Measurements from ENCODE around the gene AKR1D1.

The AKR1D1 gene

GRCh38 chr7:138115047-138115446 lies 38.8 kb downstream of the AKR1D1 start:
- Histone ChIP-seq H3K27ac (replicated peaks; ENCODE audit: low read length) (no peak overlapping the region), H3K79me1 (ENCODE audit: low read depth, low read length) (no peaks in the 10 kb centered on the region), H2BK120ac (ENCODE audit: low read depth, low read length) (no peak overlapping the region), H2AFZ (ENCODE audit: low read length) (no peak overlapping the region), H3K9ac (ENCODE audit: low read depth, low read length, poor library complexity) (no peak overlapping the region), H3K36me3 (replicated peaks in 1 of 2; ENCODE audit: control insufficient read depth in 2 of 2, insufficient read depth in 2 of 2, low read length in 2 of 2) (no peaks in the 10 kb centered on the region), H2AK5ac (ENCODE audit: low read depth, low read length) (no peak overlapping the region), H3K18ac (ENCODE audit: low read length) (no peak overlapping the region), H3K4me3 (ENCODE audit: low read length in 2 of 2) (no peak overlapping the region), H2BK5ac (ENCODE audit: low read length) (no peak overlapping the region), H3K14ac (ENCODE audit: low read length) (no peak overlapping the region), H2BK15ac (ENCODE audit: low read length) (no peak overlapping the region), H3K9me3 (replicated peaks in 1 of 2; ENCODE audit: control insufficient read depth in 2 of 2, insufficient read depth in 1 of 2, low read depth in 1 of 2, low read length in 2 of 2) (no peaks in the 10 kb centered on the region), H2BK12ac (ENCODE audit: low read length) (no peak overlapping the region), H3K4me2 (ENCODE audit: insufficient read depth, low read length, poor library complexity, severe bottlenecking) (no peak overlapping the region), H4K8ac (ENCODE audit: low read depth, low read length) (no peak overlapping the region), H3K4me1 (ENCODE audit: control insufficient read depth in 2 of 2, insufficient read depth in 1 of 2, low read depth in 1 of 2, low read length in 2 of 2) (peaks cover 1 to 2% of the 10 kb centered on the region in 2 donors), H3K23ac (ENCODE audit: low read depth, low read length, poor library complexity) (no peak overlapping the region), H4K91ac (ENCODE audit: low read depth, low read length, poor library complexity) (no peak overlapping the region), H3K4ac (ENCODE audit: low read length) (no peak overlapping the region), H3K27me3 (ENCODE audit: control insufficient read depth in 3 of 3, insufficient read depth in 3 of 3, low read depth in 1 of 3, low read length in 3 of 3) (no peaks in the 10 kb centered on the region)
- no CpG with 5 or more reads among the region's 3 CpGs for WGBS, 2 donors (ENCODE audit: extremely low coverage in 2 of 2, insufficient read length in 2 of 2, insufficient replicate concordance in 1 of 2)
- DNase-seq (ENCODE audit: low spot score): no peak

DNA sequence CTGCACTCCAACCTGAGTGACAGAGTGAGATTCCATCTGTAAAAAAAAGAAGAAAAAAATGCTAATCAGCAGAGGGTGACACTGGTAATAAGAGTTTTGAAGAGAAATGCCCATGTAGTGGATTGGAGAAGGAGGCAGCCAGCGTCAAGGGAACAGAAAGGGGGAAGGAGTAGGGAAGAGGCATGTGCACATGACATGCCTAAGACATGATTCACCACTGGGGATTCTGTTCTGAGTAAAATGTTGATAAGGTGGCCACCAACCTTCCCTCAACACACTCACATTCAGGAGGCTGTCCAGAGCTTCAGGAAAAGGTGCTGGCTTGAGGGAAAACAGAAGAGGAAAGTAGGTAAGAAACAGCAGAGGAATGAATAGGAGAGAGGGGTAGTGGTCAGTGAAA lies 39.9 kb downstream of the AKR1D1 start:
- Histone ChIP-seq H3K27ac (replicated peaks; ENCODE audit: low read length) (no peak overlapping the region), H3K4me1 (ENCODE audit: control insufficient read depth in 2 of 2, insufficient read depth in 1 of 2, low read depth in 1 of 2, low read length in 2 of 2) (peaks cover 1 to 2% of the 10 kb centered on the region in 2 donors)
- no peak for DNase-seq (ENCODE audit: low spot score)

DNA sequence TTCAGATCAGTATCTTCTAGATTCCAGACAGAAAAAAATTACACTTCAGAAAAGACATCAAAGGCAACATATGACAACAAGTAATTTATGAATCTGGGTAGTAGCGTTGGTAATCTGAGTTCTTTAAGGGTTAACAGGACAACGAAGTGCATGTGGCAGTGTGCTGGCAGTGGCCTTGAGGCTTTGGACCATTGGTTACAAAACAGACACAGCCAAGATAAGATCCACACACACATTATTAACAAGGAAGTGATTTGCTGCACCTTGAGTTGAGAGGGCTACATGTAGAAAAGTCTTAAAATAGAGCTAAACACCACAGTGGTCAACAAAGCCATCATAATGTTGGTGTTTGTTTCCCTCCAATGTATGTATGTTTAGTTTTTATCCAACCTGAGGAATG lies 40.6 kb downstream of the AKR1D1 start:
- Histone ChIP-seq H3K4ac (ENCODE audit: low read length) (no peak overlapping the region), H2AFZ (ENCODE audit: low read length) (no peak overlapping the region), H3K4me1 (ENCODE audit: control insufficient read depth in 2 of 2, insufficient read depth in 1 of 2, low read depth in 1 of 2, low read length in 2 of 2) (no peaks in the 10 kb centered on the region), H2BK12ac (ENCODE audit: low read length) (no peak overlapping the region), H3K27me3 (ENCODE audit: control insufficient read depth in 3 of 3, insufficient read depth in 3 of 3, low read depth in 1 of 3, low read length in 3 of 3) (no peaks in the 10 kb centered on the region), H2AK5ac (ENCODE audit: low read depth, low read length) (no peak overlapping the region), H2BK15ac (ENCODE audit: low read length) (no peak overlapping the region), H3K4me2 (ENCODE audit: insufficient read depth, low read length, poor library complexity, severe bottlenecking) (no peak overlapping the region), H3K4me3 (ENCODE audit: low read length in 2 of 2) (no peak overlapping the region), H2BK5ac (ENCODE audit: low read length) (no peak overlapping the region), H3K27ac (replicated peaks; ENCODE audit: low read length) (no peak overlapping the region), H3K9me3 (replicated peaks in 1 of 2; ENCODE audit: control insufficient read depth in 2 of 2, insufficient read depth in 1 of 2, low read depth in 1 of 2, low read length in 2 of 2) (peaks cover 0 to 2% of the 10 kb centered on the region in 2 donors), H2BK120ac (ENCODE audit: low read depth, low read length) (no peak overlapping the region), H3K18ac (ENCODE audit: low read length) (no peak overlapping the region), H3K9ac (ENCODE audit: low read depth, low read length, poor library complexity) (no peak overlapping the region), H3K14ac (ENCODE audit: low read length) (no peak overlapping the region), H3K23ac (ENCODE audit: low read depth, low read length, poor library complexity) (no peak overlapping the region), H4K8ac (ENCODE audit: low read depth, low read length) (no peak overlapping the region), H4K91ac (ENCODE audit: low read depth, low read length, poor library complexity) (no peak overlapping the region), H3K36me3 (replicated peaks in 1 of 2; ENCODE audit: control insufficient read depth in 2 of 2, insufficient read depth in 2 of 2, low read length in 2 of 2) (no peaks in the 10 kb centered on the region), H3K79me1 (ENCODE audit: low read depth, low read length) (no peaks in the 10 kb centered on the region)
- DNase-seq (ENCODE audit: low spot score): no peak
- WGBS, 2 donors (ENCODE audit: extremely low coverage in 2 of 2, insufficient read length in 2 of 2, insufficient replicate concordance in 1 of 2): no CpG with 5 or more reads among the region's 2 CpGs

More for the DNA sequence above, 39.9 kb downstream of the AKR1D1 start:
- no peaks in the 10 kb centered on the region for H3K36me3 ChIP-seq (replicated peaks in 1 of 2; ENCODE audit: control insufficient read depth in 2 of 2, insufficient read depth in 2 of 2, low read length in 2 of 2)
- H2BK5ac ChIP-seq (ENCODE audit: low read length): no peak overlapping the region
- no peaks in the 10 kb centered on the region for H3K9me3 ChIP-seq (replicated peaks in 1 of 2; ENCODE audit: control insufficient read depth in 2 of 2, insufficient read depth in 1 of 2, low read depth in 1 of 2, low read length in 2 of 2)
- no peak overlapping the region for H3K9ac ChIP-seq (ENCODE audit: low read depth, low read length, poor library complexity)
- H3K4me3 ChIP-seq (ENCODE audit: low read length in 2 of 2): no peak overlapping the region
- no peak overlapping the region for H3K4me2 ChIP-seq (ENCODE audit: insufficient read depth, low read length, poor library complexity, severe bottlenecking)
- no peak overlapping the region for H4K91ac ChIP-seq (ENCODE audit: low read depth, low read length, poor library complexity)
- peak overlapping the region; percentile 49 for H2AFZ ChIP-seq (ENCODE audit: low read length)
- no peak overlapping the region for H2BK12ac ChIP-seq (ENCODE audit: low read length)
- no peaks in the 10 kb centered on the region for H3K27me3 ChIP-seq (ENCODE audit: control insufficient read depth in 3 of 3, insufficient read depth in 3 of 3, low read depth in 1 of 3, low read length in 3 of 3)
- H3K79me1 ChIP-seq (ENCODE audit: low read depth, low read length): no peaks in the 10 kb centered on the region
- no peak overlapping the region for H3K4ac ChIP-seq (ENCODE audit: low read length)
- H3K14ac ChIP-seq (ENCODE audit: low read length): no peak overlapping the region
- H3K18ac ChIP-seq (ENCODE audit: low read length): no peak overlapping the region
- no peak overlapping the region for H2AK5ac ChIP-seq (ENCODE audit: low read depth, low read length)
- H2BK15ac ChIP-seq (ENCODE audit: low read length): no peak overlapping the region
- no peak overlapping the region for H2BK120ac ChIP-seq (ENCODE audit: low read depth, low read length)
- H3K23ac ChIP-seq (ENCODE audit: low read depth, low read length, poor library complexity): no peak overlapping the region
- no CpG with 5 or more reads among the region's 1 CpG for WGBS, 2 donors (ENCODE audit: extremely low coverage in 2 of 2, insufficient read length in 2 of 2, insufficient replicate concordance in 1 of 2)
- H4K8ac ChIP-seq (ENCODE audit: low read depth, low read length): no peak overlapping the region

GRCh38 chr7:138120140-138120827 lies 44.0 kb downstream of the AKR1D1 start:
- Histone ChIP-seq H2AFZ (ENCODE audit: low read length) (no peak overlapping the region), H3K79me1 (ENCODE audit: low read depth, low read length) (peaks cover 2% of the 10 kb centered on the region), H2BK15ac (ENCODE audit: low read length) (no peak overlapping the region), H3K4ac (ENCODE audit: low read length) (no peak overlapping the region), H3K4me1 (ENCODE audit: control insufficient read depth in 2 of 2, insufficient read depth in 1 of 2, low read depth in 1 of 2, low read length in 2 of 2) (no peaks in the 10 kb centered on the region), H3K18ac (ENCODE audit: low read length) (peak overlapping the region; percentile 23), H3K4me2 (ENCODE audit: insufficient read depth, low read length, poor library complexity, severe bottlenecking) (no peak overlapping the region), H2AK5ac (ENCODE audit: low read depth, low read length) (no peak overlapping the region), H2BK12ac (ENCODE audit: low read length) (no peak overlapping the region), H3K4me3 (ENCODE audit: low read length in 2 of 2) (no peak overlapping the region), H3K23ac (ENCODE audit: low read depth, low read length, poor library complexity) (no peak overlapping the region), H4K91ac (ENCODE audit: low read depth, low read length, poor library complexity) (no peak overlapping the region), H3K36me3 (replicated peaks in 1 of 2; ENCODE audit: control insufficient read depth in 2 of 2, insufficient read depth in 2 of 2, low read length in 2 of 2) (no peaks in the 10 kb centered on the region), H2BK120ac (ENCODE audit: low read depth, low read length) (no peak overlapping the region), H3K9ac (ENCODE audit: low read depth, low read length, poor library complexity) (no peak overlapping the region), H3K27ac (replicated peaks; ENCODE audit: low read length) (no peak overlapping the region), H4K8ac (ENCODE audit: low read depth, low read length) (no peak overlapping the region), H3K14ac (ENCODE audit: low read length) (no peak overlapping the region), H3K9me3 (replicated peaks in 1 of 2; ENCODE audit: control insufficient read depth in 2 of 2, insufficient read depth in 1 of 2, low read depth in 1 of 2, low read length in 2 of 2) (peaks cover 0 to 8% of the 10 kb centered on the region in 2 donors), H2BK5ac (ENCODE audit: low read length) (no peak overlapping the region), H3K27me3 (ENCODE audit: control insufficient read depth in 3 of 3, insufficient read depth in 3 of 3, low read depth in 1 of 3, low read length in 3 of 3) (no peaks in the 10 kb centered on the region)
- DNase-seq (ENCODE audit: low spot score): no peak
- no CpG with 5 or more reads among the region's 10 CpGs for WGBS, 2 donors (ENCODE audit: extremely low coverage in 2 of 2, insufficient read length in 2 of 2, insufficient replicate concordance in 1 of 2)
